Tibial nerve (tissue), 4 donors: ENCODE results near the gene LTBP1.

ENCODE experiments used
- EP300 ChIP-seq, 2 donors: sonication (generic); formaldehyde crosslinking; IDR thresholded peaks; one replicate each; pipeline ENCODE4 v1.6.1; 2017; ENCODE audit warnings: antibody characterized with exemption in 2 of 2, mild to moderate bottlenecking in 1 of 2
- POLR2A ChIP-seq, 2 donors: fragments of 450-650 bp; IDR thresholded peaks; one replicate each; pipeline ENCODE4 v1.6.1; 2017; ENCODE audit warnings: antibody characterized with exemption in 2 of 2, mild to moderate bottlenecking in 2 of 2, moderate library complexity in 2 of 2
- TF ChIP-seq, protein P1 (sequence below), 5 experiments: fragments of 200-600 bp in 3 of 5; fragments of 450-650 bp in 2 of 5; sonication (generic) in 3 of 5; IDR thresholded peaks; one replicate each; pipeline ENCODE4 v1.5.1; 2016 to 2019; ENCODE audit warnings: antibody characterized with exemption in 5 of 5, mild to moderate bottlenecking in 3 of 5, moderate library complexity in 2 of 5

DNA sequence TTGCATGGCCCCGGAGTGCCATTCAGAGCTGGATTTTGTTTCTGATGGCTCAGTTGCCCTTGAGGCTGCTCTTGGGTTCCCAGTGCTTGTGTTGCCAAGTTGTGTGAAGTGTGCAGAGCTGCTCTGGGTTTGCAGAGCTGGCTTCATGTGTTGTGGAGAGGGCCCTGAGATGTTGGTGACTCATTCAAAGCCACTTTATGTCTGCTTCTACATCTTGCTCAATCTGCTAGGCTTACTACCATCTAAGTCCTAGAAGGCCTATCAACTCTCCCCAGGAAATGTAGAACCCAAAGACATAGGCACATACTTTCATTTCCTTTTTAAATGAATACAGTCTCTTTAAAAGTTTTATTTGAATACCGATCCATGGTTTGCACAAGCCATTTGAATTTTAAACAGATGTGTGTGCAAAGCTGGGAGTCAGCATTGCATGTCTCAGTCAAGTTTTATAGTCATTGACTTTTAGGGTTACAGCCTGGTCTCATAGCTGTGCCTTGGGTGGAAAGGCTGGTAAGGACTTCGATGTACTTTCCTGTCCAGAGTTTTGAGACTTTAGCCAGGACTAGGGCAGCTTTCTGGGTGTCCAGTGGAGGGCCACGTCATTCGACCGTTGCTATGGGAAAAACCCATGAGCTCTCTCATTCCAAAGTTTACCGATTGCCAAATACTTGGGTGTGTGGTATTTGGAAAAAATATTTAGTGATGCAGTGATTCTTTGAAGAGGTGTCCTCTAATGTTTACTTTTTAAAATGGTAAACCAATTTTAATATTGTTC is 105.0 kb downstream of the LTBP1 start:
- TF ChIP-seq, protein P1, sequence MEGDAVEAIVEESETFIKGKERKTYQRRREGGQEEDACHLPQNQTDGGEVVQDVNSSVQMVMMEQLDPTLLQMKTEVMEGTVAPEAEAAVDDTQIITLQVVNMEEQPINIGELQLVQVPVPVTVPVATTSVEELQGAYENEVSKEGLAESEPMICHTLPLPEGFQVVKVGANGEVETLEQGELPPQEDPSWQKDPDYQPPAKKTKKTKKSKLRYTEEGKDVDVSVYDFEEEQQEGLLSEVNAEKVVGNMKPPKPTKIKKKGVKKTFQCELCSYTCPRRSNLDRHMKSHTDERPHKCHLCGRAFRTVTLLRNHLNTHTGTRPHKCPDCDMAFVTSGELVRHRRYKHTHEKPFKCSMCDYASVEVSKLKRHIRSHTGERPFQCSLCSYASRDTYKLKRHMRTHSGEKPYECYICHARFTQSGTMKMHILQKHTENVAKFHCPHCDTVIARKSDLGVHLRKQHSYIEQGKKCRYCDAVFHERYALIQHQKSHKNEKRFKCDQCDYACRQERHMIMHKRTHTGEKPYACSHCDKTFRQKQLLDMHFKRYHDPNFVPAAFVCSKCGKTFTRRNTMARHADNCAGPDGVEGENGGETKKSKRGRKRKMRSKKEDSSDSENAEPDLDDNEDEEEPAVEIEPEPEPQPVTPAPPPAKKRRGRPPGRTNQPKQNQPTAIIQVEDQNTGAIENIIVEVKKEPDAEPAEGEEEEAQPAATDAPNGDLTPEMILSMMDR (IDR thresholded peaks at IDR 0.05): no peak
- TF ChIP-seq POLR2A (IDR thresholded peaks at IDR 0.05): no peak
- peak in 1 of 2 donors; percentile 25 for TF ChIP-seq EP300 (IDR thresholded peaks at IDR 0.05)
